CD4-positive, alpha-beta T cell treated with Interleukin-1 beta for 1 hour (primary cell): ENCODE results near the gene PIK3CD.
"Not testable (repeated sequence)": the region's sequence is repeated elsewhere in the genome, so short reads cannot be mapped to it uniquely, and the experiment has no call there.

Source experiments
- DNase-seq, 2 donors: peaks; one replicate each; pipeline ENCODE4 v3.0.0-alpha.2; 2020 to 2022

Gene PIK3CD

DNA sequence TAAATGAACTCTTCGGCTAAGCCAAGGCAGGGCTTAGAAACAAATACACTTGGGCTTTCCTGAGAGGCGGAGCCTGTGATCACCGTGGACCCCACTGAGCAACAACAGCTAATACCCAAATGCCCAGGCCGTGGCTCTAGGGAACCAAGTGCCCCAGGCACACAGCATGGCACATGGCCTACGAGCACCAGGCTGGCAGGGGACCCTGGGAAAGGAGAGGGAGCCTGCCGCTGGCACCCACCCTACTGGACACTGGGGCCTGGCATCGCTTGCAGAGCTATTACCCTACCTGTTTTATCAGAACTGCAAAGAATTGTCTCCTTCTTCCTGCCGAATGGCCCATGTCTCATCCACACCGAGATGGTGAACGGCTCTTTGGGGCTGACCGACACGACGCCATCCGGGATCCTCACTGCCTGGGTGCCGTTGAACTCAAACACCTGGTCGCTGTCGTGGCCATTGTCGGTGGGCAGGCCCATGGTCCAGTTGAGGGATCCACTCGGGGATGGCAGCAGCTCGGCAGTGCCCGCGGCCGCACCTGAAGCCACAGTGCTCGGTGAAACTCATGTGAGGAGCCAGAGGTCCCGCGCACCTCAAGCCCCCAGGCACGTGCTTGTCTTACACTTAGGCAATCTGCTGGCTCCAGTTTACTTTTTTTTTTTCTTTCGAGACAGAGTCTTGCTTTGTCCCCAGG, 92.7 kb downstream of the PIK3CD start:
- DNase-seq: no peak

DNA sequence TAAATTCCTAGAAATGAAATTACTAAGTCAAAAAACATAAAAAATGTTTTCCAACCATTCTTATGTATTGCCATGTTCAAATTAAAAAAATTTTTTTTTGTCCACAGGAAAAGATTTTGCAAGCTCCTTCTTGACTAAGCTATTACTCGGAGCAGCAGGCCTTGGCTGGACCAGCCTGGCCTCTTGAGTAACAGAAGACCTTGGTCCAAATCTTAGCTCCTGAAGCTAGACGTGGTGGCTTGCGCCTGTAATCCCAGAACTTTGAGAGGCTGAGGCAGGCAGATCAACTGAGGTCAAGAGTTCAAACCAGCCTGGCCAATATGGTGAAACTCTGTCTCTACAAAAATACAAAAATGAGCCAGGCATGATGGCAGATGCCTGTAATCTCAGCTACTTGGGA, 94.7 kb downstream of the PIK3CD start:
- DNase-seq: no peak

DNA sequence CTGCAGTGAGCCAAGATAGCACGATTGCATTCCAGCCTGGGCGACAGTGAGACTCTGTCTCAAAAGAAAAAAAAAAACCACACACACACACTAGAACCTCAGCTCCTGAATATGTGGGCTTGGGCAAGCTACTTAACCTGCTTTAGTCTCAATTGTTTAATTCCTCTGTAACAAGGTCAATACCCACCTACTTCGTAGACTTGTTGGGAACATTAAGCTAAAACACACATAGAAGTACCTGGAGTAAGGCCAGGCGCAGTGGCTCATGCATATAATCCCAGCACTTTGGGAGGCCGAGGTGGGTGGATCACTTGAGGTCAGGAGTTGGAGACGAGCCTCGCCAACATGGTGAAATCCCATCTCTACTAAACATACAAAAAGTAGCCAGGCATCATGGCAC, 95.1 kb downstream of the PIK3CD start:
- DNase-seq: no peak

DNA sequence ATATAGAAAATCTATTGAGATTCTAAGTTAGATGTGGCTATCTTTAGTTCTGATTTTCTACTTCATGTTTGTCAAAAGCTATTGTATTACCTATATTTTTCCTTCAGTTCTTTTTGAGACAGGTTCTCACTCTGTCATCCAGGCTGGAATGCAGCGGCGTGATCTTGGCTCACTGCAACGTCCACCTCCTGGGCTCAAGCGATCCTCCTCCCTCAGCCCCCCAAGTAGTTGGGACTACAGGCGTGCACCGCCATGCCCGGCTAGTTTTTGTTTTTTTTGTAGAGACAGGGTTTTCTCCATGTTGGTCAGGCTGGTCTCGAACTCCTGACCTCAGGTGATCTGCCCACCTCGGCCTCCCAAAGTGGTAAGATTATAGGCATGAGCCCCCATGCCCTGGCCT, 96.9 kb downstream of the PIK3CD start:
- not testable (repeated sequence) for DNase-seq

DNA sequence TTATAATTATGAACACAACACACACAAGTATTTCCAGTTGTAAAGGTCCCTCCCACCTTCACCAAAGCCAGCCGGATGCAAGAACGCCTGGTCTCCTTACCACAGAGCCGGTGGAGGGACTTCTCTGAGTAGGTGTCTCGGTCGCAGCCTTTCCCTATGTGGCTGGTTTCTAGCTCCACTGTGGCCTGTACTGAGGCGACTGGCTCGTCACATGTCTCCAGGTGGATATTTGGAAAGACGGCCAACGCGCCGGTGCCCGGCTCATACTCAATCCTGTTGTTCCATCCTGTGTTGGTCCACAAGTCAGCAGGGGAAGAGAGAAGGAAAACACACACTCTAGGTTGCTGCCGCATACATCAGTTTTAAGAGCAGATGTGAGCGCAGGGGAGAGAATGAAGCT, 97.8 kb downstream of the PIK3CD start:
- no peak for DNase-seq

DNA sequence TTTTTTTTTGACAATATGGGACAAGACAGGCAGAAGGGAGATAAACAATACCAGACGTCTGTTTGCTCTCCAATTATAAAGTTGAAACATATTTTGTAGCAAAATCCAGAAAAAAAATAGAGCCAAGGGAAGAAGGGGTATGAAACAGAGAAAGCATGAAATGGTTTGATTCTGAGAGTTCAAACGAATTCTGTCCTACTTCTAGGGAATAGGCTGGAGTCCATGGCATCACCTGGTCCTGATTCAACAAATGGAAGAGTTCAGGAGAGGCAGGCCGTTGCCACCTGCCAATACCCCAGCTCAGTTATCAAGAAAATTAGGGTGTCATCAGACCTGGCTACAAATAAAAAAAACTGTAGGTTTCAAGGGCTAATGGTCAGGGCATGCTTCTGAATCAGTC, 100.4 kb downstream of the PIK3CD start:
- no peak for DNase-seq

DNA sequence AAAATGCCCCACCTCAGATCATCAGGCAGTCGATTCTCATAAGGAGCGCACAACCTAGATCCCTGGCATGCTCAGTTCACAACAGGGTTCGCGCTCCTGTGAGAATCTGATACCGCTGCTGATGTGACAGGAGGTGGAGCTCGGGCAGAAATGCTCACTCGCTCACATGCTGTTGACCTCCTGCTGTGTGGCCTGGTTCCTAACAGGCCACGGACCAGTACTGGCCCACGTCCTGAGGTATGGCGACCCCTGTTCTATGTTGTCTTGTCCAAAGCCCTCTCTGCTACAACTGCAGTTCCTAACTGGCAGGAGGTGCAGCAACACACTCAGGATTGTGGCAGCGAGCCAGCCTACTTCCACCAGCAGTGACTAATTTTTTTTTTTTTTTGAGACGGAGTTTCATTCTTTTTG, 101.6 kb downstream of the PIK3CD start:
- DNase-seq: no peak

DNA sequence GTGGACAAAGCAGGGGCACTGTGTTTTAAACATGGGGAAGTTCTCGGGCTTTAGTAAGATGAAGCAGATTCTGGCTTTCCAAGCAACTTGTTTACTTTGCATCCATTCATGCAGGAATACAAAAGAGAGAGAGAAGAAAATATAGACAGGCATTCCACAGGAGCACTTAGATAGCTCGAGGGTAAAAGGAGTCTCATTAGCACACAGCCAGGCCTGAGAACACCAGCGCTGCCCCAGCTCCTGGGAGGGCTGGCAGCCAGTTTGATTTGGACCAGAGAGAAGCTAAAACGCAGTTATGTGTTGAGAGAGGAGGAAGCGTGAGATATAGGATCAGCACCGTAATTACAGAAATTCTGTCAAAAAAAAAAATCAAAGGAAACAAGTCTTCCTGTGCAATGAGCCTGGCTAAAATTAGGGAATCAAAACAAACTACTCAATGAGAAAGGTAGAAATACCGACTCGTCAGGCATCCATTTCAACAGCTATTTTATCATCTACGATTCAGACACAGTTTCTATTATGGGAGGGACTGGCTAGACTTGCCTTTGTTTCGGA, 104.0 kb downstream of the PIK3CD start:
- no peak for DNase-seq

DNA sequence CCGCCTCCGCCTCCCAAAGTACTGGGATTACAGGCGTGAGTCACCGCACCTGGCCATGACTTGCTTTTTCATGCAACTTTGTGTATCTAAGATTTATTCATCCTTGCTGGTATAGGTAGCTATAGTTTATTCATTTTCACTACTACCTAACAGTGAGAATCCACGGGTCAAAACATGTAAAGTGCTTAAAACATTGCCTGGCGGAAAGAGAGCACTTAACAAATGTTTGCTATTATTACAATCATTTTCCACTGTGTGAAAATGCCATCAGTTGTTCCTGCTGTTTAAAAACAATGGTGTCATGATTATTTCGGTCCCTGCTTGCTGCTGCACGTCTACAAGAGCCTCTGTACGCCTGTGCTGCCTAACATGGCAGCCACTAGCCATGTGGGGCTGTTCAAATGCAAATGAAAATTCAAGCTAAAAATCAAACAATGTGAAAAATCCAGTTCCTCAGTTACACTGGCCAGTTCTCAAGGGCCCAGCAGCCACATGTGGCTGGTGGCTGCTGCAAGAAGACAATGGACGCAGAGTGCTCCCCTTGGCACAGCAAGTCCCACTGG, 107.1 kb downstream of the PIK3CD start:
- DNase-seq: no peak

DNA sequence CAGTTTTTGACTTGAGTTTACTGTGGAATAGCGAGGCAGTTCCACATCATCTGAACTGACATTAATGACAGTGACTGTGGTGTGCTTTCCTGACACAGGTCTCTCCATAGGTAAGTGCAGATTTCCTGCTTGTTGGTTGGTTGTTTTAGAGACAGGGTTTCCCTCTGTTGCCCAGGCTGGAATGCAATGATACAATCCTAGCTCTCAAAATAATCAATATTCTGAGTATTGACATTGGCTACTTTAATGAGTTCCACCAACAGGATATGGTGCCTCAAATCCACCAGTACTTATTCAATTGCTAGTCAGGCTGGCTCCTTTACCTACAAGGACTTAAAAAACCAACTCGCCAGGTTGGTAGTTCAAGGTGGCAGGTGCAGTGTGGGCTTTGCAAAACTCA, 108.4 kb downstream of the PIK3CD start:
- no peak for DNase-seq

DNA sequence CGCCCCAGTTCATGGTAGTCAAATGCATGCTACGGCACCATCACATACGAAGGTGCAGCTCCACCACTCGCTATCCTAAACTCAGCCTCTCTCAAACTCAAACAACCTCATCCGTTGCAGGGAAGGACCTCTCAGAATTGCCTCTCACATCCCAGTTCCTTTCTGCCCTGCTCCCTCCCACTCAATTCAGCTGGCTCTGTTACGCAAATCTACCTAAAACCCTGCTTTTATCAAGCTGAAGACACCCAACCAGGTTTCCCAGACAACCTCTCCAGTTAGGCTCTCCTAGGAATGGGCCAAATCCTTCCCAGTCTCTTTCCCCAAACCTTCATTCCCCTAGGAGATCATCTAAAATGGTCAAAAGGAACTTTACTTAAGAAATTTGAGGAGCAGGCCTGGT, 109.3 kb downstream of the PIK3CD start:
- no peak for DNase-seq

DNA sequence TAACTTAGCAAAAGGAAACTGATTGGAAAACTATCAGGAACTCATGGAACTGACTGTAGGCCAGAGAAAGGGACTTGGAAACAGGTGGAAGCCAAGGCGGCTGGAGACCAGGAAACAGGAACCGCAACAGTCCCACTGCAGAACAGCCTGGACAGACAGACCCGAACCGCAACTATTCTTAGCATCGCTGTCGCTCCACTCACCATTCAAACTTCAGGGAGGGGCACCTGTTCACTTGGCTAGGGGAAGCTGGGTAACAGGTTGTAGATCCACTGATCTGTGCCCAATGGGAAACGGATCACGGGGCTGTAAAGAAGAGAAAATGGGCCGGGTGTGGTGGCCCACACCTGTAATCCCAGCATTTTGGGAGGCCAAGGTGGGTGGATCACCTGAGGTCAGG, 110.3 kb downstream of the PIK3CD start:
- no peak for DNase-seq

DNA sequence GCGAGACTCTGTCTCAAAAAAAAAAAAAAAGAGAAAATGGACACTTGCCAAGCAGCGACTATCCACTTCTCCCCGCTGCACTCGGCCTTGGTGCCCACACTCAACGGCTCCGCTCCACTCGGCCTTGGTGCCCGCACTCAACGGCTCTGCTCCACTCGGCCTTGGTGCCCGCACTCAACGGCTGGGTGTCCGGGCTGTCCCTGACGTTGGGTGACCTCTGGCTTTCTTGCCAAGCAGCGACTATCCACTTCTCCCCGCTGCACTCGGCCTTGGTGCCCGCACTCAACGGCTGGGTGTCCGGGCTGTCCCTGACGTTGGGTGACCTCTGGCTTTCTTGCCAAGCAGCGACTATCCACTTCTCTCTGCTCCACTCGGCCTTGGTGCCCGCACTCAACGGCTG, 110.9 kb downstream of the PIK3CD start:
- not testable (repeated sequence) for DNase-seq

DNA sequence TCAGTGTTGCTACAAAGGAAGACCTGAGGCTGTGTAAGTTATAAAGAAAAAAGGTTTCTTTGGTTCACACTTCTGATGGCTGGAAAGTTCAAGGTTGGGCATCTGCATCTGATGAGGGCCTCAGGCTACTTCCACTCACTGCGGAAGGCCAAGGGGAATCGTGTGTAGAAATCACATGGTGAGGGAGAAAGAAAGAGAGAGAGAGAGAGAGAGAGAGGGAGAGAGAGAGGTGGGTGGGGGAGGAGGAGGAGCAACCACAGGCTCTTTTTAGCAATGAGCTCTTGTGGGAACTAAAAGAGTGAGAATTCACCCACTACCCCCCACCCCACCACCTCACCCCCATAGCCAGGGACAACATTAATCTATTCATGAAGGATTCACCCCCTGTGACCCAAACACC, 112.4 kb downstream of the PIK3CD start:
- no peak for DNase-seq

DNA sequence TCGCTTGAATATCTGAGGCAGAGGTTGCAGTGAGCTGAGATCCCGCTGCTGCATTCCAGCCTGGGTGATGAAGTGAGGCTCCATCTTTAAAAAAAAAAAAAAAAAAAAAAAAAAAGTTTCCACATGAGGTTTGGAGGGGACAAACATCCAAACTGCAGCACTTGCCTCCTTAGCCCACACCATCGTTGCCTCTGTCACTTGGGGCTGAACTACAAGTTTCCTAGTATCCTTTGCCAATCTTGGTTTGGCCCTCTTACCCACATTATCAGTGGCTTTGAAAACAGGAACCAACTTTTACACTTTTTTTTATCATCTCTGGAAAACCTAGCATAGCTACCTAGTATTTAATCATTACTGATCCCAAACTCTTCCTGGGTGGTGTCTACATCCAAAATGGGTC, 113.0 kb downstream of the PIK3CD start:
- DNase-seq: no peak

DNA sequence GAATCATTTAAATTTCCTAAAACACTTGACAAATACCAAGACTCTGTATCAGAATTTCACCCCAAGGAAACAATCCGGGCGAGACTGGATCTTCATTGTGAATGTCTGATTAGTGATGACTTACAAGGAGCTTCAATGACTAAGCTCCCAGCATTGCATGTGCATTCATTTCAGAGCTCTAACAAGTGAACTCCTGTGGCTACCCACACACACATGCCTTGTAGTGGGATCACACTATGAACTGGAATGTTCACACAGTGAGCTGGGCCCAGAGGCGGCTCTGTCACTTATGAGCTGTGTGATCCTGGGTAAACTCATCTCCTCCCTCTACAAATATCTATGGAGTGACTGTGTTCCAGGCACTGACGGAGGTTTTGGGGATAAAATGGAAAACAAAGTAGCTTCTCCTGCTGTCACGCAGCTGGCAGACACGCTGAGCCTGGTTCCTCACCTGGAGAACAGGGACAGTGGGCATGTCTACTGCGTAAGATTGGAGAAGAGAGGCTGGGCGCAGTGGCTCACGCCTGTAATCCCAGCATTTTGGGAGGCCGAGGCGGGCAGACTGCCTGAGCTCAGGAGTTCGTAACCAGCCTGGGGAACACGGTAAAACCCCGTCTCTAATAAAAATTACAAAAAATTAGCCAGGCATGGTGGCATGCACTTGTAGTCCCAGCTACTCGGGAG, 115.4 kb downstream of the PIK3CD start:
- DNase-seq: no peak

DNA sequence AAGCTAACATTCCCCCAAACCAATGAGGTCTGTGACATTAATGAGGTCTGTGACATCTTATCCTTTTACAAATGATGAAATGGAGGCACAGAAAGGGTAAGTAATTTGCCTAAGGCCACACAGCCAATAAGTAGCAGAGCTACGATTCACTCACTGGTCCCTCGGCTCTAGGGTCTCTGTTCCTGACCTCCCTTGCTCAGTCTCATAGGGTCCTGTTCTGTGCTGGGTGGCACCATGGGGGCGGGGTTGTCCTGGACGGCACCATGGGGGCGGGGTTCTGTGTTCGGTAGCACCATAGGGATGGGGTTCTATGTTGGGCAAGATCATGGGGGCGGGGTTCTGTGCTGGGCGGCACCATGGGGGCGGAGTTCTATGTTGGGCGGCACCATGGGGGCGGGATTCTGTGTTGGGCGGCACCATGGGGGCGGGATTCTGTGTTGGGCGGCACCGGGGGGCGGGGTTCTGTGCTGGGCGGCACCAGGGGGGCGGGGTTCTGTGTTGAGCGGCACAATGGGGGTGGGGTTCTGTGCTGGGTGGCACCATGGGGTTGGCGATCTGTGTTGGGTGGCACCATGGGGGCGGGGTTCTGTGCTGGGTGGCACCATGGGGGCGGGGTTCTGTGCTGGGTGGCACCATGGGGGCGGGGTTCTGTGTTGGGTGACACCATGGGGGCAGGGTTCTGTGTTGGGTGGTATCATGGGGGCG, 116.6 kb downstream of the PIK3CD start:
- peak; percentile 8 to 26 for DNase-seq

DNA sequence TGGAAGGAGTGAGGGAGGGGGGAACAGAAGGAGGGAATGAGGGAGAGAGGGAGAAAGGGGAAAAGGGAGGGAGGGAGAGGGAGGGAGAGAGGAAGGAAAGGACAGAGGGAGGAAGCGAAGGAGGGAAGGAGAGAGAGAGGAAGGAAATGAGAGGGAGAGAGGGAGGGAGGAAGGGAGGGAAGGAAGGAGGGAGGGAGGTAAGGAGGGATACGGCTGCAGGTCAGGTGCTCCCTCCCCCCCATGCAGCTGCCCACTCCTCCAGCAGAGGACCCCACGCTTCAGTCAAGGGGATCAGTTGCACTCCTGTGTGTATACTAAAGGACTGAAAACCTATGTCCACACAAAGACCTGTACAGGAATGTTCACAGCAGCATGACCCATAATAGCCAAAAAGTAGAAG, 117.5 kb downstream of the PIK3CD start:
- no peak for DNase-seq

DNA sequence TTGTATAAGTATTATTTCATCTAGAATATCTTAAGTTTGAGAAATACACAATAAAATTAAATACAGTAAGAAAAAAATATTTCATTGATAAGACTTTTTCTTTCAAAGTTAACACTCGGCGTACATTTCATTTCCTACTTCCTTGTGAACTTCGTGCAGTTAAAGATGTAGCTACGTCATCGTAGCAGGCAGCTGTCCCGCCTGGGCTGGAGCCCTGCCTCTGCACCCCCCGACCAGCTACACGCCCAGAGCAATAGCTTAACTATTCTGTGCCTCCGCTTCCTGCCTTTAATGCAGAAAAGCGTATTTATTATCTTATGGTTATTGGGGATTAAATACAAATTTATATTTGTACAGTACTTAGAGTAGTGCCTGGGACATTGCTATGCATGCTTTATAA, 118.8 kb downstream of the PIK3CD start:
- no peak for DNase-seq

DNA sequence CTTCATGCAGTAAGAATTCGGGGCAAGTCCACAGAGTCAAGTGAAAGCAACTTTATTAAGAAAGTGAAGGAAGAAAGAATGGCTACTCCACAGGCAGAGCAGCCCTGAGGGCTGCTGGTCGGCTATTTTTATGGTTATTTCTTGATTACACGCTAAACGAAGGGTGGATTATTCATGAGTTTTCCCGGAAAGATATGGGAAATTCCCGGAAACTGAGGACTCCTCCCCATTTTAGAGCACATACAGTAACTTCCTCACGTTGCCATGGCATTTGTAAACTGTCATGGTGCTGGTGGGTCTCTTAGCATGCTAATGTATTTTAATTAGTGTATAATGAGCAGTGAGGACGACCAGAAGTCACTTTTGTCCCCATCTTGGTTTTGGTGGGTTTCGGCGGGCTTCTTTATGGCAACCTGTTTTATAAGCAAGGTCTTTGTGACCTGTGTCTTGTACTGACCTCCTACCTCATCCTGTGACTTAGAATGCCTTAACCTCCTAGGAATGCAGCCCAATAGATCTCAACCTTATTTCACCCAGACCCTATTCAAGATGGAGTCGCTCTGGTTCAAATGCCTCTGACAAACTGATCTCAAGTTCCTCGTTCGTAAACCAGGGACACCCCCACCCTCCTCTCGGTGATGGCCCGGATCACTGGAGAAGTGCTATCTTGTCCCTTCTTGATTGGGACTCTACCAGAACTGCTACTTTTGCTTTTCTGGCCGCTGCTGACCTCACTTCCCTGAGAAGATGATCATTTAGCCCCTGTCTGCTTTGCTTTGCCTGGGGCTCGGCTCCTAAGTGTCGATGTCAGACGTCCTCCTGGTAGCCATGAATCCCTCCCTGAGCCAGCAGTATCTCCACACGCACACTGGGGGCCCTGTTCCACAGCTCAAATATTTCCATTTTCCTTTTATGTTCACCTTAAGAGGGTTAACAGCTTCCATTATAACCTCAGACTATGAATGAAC, 123.5 kb downstream of the PIK3CD start:
- no peak for DNase-seq

DNA sequence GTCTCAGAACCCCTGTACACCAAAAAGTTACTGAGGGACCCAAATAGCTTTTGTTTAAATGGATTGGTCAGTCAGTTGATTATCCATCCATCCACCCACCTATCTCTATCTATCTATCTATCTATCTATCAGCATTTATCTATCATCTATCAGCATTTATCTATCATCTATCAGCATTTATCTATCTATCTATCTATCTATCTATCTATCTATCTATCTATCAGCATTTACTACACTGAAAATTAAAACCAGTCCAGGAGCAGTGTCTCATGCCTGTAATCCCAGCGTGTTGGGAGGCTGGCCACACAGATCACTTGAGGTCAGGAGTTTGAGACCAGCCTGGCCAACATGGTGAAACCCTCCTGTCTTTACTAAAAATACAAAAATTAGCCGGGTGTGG, 125.2 kb downstream of the PIK3CD start:
- no peak for DNase-seq
